AG04449 (cell line): ENCODE data around the gene CDHR4.

ENCODE experiments used
- CTCF ChIA-PET: fragments of 350-600 bp; formaldehyde crosslinking; extraction: SDS; loops from one replicate; lab custom pipeline; 2021; ENCODE audit warnings: antibody characterized with exemption; lab: Yijun Ruan, JAX
- POLR2A ChIA-PET: fragments of 400-600, 350-600 bp; formaldehyde crosslinking; extraction: SDS; loops from one replicate; lab custom pipeline; 2020; ENCODE audit warnings: antibody characterized with exemption, inconsistent platforms; lab: Yijun Ruan, JAX
- DNase-seq: peaks from one replicate; pipeline ENCODE4 v3.0.0-alpha.2; 2010; ENCODE audit warnings: low read depth, low spot score
- H3K4me3 ChIP-seq: 2 replicates; pipeline ENCODE4 v1.5.1; 2011; ENCODE audit warnings: low read depth, mild to moderate bottlenecking, control low read depth, low read length
- CTCF ChIP-seq: IDR thresholded peaks from one replicate; pipeline ENCODE4 v1.5.1; 2011; ENCODE audit warnings: mild to moderate bottlenecking, moderate library complexity, low read length, control low read depth, inconsistent platforms; ENCODE audit not compliant: insufficient read depth; ENCODE audit errors: missing control alignments

CDHR4 gene

GRCh38 chr3:49799761-49800160, at the start of gene CDHR4:
TSS of gene CDHR4 (minus strand) at chr3:49799873. CDS start at chr3:49799812, 61 bp downstream.
- POLR2A ChIA-PET = interaction anchor here (0.6 to 0.9 kb wide), 3 partner anchors 13 to 145 kb away, joined by 3 to 4 read pairs (median 4); partner anchors contain the start of gene IP6K1
- CTCF ChIA-PET = interaction anchor here (0.6 to 12.8 kb wide), 5 partner anchors 7 to 260 kb away, joined by 3 to 507 read pairs (median 39); partner anchors contain the start of gene IP6K1

DNA sequence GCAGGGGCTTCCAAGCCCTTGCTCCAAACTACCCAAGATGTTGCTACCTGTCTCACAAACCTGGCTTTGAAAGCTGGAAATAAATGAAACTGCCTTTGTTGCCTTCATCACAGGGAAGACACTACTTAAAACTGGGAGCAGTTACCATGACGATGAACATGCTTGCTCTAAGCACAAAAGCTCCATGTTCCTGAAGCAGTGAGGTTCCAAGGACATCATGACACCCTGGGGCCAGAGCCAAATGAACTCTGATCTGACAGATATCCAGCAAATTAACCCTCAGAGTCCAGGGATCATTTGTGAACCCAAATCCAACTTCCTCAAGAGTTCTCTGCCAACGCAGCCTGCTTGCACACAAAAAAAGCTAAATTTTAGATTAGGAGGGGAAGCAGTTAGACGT, 46.0 kb upstream of the CDHR4 start:
- no peak for DNase-seq
- CTCF ChIA-PET = interaction anchor here (0.7 to 2.5 kb wide), 4 partner anchors 10 to 306 kb away, joined by 3 to 24 read pairs (median 4); partner anchors contain the start of gene INKA1
- TF ChIP-seq CTCF = no peak
- H3K4me3 ChIP-seq = no peak overlapping the region
- POLR2A ChIA-PET = no interaction called here

More at GRCh38 chr3:49799761-49800160, at the start of gene CDHR4:
- TF ChIP-seq CTCF = no peak
- peak; percentile 36 for DNase-seq
- no peak within 1 kb of the TSS for H3K4me3 ChIP-seq

DNA sequence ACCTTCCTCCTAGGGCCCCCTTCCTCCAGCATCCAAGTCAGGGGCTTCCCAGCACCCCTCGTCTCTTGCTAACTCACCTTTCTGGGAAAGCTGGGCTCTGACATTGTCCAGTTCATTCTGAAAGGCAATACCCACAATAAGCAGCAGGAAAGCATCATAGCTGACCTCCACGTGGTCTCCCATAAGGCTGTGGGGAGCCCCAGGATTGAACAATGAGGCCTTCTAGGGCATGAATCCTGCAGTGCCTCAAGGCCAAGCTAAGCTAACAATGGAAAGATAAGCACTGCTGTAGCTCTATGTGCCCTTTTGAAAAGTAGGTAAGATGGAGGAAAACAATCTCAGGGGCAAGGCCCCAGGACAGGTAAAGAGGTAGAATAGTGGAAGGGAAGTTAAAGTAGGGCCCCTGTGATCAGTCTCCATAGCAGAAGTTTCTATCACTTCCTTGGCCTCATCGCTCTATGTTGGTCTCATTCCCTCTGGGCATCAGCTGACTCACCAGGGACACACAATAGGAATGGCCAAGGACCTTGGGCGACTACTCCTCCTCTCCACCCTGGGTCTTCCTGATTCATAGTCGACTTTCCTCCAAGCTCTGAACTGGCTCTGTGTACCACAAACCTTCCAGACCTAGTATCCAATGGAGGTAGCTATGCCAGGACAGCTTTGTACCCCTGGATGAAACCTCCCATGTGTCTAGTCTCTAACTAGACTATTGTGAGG, 45.0 kb upstream of the CDHR4 start:
- ChIA-PET CTCF (interaction anchor here (0.8 to 2.5 kb wide), 3 partner anchors 9 to 305 kb away, joined by 4 to 24 read pairs (median 5); partner anchors contain the start of gene INKA1), POLR2A (no interaction called here)
- no peak overlapping the region for H3K4me3 ChIP-seq
- no peak for TF ChIP-seq CTCF
- DNase-seq = no peak

GRCh38 chr3:49842843-49843517, 43.3 kb upstream of the CDHR4 start:
- no peak overlapping the region for H3K4me3 ChIP-seq
- no peak for DNase-seq
- TF ChIP-seq CTCF = no peak
- ChIA-PET CTCF (interaction anchor here (0.6 to 19.5 kb wide), 7 partner anchors 9 to 304 kb away, joined by 3 to 507 read pairs (median 12); partner anchors contain the start of genes CDHR4, INKA1 and TRAIP), POLR2A (no interaction called here)

DNA sequence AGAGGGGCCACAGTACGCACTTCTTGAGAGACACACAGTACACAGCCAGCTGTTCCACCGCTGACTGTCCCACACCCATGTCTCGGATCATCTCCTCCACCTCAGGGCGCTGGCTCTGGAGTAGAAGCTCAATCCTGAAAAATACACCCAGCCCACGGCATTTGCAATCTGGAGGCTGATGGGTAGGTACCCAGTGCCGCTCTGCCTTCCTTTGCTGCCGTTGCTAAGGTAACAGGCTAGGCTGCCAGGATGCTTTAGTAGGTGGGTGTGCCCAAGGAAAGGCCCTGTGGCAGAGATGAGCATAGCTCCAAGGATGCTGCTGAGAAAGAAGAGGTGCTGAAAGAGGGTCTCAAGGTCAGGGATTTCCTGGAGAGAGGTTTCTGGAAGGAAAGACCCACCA, 42.1 kb upstream of the CDHR4 start:
- CTCF ChIA-PET = interaction anchor here (1.0 to 19.5 kb wide), 15 partner anchors 8 to 347 kb away, joined by 3 to 507 read pairs (median 8); partner anchors contain the start of genes CDHR4, INKA1, IP6K1 and TRAIP
- DNase-seq = no peak
- no peak for TF ChIP-seq CTCF
- POLR2A ChIA-PET = no interaction called here
- no peak overlapping the region for H3K4me3 ChIP-seq
